Posterior cingulate gyrus (tissue), 11 donors: ENCODE data around the gene MASP2.
"Not testable (repeated sequence)": the region's sequence is repeated elsewhere in the genome, so short reads cannot be mapped to it uniquely, and the experiment has no call there.

Experiments
- DNase-seq, 10 donors: peaks; one replicate each; pipeline versions ENCODE4 v3.0.0 to v3.0.0-alpha.2; 2020 to 2021; ENCODE audit warnings: mixed read lengths in 3 of 10
- intact Hi-C: fragments of 100-400 bp; cut with DNase I; formaldehyde crosslinking; loops from one replicate; pipeline ENCODE4 v1.15.1; 2023

The MASP2 gene

DNA sequence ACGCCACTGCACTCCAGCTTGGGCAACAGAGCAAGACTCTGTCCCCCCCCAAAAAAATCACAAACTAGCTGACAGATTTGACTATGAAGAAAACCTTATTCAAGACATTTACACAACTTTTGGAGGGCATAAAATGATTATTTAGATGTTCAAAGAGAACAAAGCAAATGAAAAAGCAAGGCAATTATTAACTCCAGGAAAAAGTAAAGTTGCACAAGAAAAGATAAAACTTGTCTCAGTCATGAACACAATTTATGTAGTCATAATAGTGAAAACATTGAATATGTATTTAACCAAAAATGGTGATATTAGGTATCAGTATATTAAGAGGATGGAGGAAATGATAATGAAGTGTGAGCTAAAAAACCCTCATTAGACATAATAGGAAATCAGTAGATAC, 46.5 kb downstream of the MASP2 start:
- intact Hi-C loops = no loop called here
- no peak for DNase-seq

DNA sequence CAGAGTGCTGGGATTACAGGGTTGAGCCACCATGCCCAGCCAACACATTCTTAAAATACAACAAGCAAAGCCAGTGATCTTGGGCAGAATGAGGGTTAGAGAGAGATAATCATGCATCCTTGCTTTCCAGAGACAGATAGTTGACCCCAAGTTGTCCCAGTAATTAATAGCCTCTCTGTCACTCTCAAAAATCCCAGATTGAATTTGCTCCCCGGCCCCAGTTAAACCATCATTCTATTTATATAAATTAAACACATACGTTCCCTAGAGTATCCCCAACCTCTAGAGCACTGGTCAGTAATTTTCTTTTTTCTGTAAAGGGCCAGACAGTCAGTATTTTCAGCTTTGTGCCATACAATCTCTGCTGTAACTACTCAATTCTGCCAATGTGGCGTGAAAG, 50.9 kb downstream of the MASP2 start:
- DNase-seq = no peak
- intact Hi-C loops = no loop called here

DNA sequence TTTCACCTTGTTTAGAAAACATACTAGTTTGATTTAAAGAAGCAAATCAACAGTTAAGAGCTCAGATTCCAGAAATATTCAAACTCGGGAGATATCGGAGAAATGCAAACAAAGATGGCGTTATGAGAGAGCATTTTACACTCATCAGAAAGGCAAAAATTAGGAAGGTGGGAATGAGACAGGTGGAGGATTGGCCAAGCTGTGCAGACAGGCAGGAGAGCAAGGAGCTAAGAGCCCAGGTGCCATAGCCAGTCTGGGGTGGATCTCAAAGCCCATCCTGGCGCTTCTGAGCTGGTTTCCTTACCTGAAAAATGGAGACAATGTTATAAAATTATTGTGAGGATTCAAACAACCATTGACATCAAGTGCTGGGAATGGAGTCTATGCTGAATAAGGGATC, 54.2 kb downstream of the MASP2 start:
- peak in 2 of 10 donors; percentile 9 to 19 for DNase-seq
- intact Hi-C loops = no loop called here

DNA sequence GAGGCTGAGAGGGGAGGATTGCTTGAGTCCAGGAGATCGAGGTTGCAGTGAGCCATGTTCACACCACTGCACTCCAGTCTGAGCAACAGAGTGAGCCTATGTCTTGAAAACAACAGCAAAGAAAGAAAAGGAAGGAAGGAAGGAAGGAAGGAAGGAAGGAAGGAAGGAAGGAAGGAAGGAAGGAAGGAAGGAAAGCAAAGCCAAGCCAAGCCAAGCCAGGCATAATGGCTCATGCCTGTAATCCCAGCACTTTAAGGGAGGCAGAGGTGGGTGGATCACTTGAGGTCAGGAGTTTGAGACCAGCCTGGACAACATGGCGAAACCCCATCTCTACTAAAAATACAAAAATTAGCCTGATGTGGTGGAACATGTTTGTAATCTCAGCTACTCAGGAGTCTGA, 55.0 kb downstream of the MASP2 start:
- DNase-seq = peak in 2 of 10 donors; percentile 3 to 14
- intact Hi-C loops = not testable (repeated sequence)

DNA sequence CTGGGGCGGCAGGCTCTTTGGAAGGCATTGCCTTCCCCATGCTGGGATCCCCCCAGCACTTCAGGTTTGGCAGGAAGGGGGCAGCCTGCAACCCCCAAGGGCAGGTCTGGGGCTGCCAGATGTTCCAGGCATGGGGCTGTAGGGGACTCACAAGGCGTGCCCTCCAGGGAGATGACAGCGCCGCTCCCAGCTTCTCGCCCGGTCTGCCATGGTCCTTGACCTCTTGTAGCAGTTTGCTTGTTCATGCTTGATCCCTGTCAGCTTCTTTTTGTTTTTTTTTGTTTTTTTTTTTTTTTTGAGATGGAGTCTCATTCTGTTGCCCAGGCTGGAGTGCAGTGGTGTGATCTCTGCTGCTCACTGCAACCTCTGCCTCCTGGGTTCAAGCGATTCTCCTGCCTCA, 56.2 kb downstream of the MASP2 start:
- DNase-seq = peak in 1 of 10 donors; percentile 59
- intact Hi-C loops = no loop called here

DNA sequence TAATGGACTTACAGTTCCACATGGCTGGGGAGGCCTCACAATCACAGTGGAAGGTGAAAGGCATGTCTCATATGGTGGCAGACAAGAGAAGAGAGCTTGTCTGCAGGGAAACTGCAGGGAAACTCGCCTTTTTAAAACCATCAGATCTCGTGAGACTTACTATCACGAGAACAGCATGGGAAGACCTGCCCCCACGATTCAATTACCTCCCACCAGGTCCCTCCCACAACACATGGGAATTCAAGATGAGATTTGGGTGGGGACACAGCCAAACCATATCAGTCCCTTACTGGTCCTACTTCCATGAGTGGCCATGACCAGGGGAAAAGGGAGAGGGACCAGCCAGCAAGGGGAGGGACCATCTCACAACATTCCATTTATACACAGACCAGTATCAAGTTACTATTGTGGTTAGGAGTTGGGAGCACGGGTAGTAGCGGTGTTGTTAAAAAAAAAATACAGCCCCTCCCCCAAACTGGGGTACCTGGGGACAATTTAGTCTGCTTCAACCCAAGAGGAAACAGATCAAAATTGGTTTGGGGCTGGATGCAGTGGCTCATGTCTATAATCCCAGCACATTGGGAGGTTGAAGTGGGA, 57.0 kb downstream of the MASP2 start:
- DNase-seq = peak in 1 of 10 donors; percentile 14

DNA sequence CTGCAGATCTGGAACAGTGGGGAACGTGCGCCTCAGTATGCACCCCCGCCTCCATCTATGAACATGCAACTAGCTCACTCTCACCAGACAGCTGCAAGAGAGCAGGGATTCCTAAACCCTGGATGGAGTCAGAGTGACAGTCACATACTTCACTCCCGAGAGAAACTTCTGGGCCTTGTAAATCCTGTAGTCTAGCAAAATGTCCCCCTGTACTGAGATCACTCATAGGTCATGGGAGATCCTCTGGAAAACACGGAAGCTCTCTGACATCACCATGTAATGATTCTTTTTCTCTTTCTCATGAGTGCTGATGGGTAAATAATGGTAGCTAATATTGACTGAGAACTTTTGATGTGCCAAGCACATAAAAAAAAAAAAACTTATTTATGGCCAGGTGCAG, 57.9 kb downstream of the MASP2 start:
- DNase-seq = no peak
- intact Hi-C loops = no loop called here

More for the DNA sequence above, 57.0 kb downstream of the MASP2 start:
- intact Hi-C loops = not testable (repeated sequence)

DNA sequence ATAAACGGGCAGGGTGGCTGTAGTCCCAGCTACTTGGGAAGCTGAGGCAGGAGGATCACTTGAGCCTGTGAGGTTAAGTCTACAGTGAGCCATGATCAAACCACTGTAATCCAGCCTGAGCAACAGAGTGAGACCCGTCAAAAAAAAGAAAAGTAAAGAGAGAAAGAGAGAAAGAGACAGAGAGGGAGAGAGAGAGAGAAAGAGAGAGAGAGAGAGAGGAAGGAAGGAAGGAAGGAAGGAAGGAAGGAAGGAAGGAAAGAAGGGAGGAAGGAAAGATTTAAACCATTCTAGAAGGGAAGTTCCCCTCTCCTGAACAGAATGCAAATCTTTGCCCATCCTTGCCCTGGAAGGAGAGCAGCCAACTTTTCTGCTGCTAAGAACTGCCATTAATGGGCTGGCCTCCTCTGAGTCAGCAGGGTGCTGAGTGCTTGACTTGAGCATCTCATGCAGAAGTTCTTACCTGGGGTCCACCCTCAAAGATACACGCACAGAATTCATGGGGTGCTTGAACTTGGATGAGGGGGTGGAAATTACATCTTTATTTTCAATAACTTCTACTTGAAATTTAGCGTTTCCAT, 59.1 kb downstream of the MASP2 start:
- DNase-seq = no peak
- intact Hi-C loops = no loop called here

DNA sequence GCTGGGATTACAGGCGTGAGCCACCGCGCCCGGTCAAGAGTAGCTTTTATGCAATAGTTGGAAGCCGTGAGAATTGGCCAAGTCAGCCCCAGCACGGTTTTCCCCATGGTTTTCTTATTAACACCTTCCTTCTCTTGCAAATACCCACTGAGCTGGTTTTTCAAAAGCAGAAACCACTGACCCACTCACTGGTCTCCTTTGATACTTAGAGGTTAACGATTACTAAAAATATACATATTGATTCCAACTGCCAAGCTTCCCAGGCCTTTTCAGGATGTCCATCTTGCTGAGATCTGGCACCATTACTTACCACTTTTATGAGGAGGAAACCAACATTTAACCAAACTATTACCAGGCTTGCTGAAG, 60.5 kb downstream of the MASP2 start:
- intact Hi-C loops = no loop called here
- DNase-seq = no peak

DNA sequence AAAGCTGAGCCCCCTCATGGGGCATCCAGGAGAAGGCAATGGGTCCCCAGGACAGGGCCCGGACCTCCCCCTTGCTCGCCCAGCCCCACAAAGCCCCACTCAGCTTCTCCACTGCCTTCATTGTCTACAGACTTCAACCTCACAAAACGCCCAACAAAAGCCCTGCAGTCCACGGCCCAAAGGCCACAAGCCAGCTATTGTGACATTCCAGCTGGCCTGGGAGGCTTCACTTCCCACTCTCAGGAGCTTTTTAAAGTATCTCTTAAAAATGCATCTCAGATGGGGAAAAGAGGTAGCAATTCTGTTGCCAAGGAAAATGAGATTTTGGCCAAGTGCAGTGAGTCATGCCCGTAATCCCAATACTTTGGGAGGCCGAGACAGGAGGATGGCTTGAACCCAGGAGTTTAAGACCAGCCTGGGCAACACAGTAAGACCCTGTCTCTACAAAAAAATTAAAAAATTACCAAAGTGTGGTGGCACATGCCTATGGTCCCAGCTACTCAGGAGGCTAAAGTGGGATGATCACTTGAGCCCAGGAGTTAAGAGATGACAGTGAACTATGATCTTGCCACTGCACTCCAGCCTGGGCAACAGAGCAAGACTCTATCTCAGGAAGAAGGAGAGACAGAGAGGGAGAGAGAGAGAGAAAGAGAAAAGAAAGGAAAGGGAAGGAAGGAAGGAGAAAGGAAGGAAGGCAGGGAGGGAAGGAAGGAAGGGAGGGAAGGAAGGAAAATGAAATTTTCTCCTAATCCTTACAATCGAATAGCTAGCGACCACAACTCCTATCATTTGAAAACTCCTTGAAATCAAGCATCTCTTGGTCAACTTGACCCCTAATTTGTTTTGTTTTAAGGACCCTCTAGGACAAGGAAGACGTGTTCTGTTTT, 66.0 kb downstream of the MASP2 start:
- DNase-seq = peak; percentile 62 to 97 (median 80)
- intact Hi-C loops = no loop called here

DNA sequence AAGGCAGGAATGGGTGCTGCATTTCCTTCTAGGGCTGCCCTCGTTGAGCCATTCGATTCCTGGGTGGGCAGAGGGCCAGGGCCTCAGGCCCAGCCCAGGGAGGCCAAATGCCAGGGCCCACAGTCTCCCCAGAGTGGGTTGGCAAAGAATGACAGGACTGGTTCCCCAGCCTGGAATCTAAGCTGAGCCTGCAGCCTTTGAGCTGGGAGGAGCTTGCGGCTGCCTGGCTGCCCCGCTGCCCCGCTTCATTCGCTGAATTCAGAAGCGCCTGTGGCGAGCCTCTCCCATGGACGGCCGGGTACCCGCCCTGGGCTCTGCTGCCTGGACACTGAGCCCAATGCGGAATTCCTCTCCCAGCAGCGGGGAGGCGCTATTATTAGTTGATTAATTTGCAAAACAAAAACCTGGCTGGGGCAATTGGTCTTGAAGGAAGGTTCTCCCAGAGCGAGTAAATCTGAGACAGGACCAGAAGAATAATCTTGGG, 66.9 kb downstream of the MASP2 start:
- peak; percentile 72 to 96 (median 82) for DNase-seq
- intact Hi-C loops = no loop called here

DNA sequence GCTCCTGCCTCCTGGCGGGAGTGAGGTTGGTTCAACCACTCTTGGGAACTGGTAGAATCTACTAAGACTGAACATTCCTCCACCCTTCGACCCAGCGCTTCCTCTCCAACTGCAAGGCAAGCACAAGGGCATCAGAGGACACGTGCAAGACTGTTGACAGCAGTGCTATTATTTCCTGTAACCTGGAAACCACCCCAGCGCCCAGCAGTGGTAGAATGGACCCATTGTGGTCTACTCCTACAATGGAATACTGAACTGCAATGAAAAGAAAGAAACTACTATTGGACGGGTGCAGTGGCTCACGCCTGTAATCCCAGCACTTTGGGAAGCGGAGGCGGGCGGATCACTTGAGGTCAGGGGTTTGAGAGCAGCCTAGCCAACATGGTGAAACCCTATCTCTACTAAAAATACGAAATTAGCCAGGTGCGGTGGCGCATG, 67.5 kb downstream of the MASP2 start:
- intact Hi-C loops = no loop called here
- peak in 9 of 10 donors; percentile 59 to 95 (median 75) for DNase-seq

DNA sequence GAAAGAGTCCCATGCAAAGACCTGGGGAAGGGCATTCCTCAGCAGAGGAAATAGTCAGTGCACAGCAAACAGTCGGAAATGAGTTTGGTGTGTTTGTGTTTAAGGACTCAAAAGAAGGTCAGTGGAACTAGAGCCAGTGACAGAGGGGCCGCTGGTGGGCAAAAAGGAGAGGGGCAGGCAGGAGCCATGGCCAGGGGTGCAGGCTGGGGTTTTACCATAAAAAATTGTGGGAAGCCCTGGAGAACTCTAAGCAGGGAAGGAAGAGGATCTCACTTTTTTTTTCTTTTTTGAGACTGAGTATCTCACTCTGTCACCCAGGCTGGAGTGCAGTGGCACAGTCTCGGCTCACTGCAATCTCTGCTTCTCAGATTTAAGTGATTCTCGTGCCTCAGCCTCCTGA, 68.3 kb downstream of the MASP2 start:
- intact Hi-C loops = no loop called here
- no peak for DNase-seq
